DMS114 treated with DMSO at 0.1 percent for 48 hours (cell line): Measurements from ENCODE around the gene SAMD5.

Experiments
- DNase-seq: peaks from one replicate; lab custom pipeline; 2025; ENCODE audit not compliant: unreplicated experiment; lab: John Stamatoyannopoulos, UW

The SAMD5 gene

DNA sequence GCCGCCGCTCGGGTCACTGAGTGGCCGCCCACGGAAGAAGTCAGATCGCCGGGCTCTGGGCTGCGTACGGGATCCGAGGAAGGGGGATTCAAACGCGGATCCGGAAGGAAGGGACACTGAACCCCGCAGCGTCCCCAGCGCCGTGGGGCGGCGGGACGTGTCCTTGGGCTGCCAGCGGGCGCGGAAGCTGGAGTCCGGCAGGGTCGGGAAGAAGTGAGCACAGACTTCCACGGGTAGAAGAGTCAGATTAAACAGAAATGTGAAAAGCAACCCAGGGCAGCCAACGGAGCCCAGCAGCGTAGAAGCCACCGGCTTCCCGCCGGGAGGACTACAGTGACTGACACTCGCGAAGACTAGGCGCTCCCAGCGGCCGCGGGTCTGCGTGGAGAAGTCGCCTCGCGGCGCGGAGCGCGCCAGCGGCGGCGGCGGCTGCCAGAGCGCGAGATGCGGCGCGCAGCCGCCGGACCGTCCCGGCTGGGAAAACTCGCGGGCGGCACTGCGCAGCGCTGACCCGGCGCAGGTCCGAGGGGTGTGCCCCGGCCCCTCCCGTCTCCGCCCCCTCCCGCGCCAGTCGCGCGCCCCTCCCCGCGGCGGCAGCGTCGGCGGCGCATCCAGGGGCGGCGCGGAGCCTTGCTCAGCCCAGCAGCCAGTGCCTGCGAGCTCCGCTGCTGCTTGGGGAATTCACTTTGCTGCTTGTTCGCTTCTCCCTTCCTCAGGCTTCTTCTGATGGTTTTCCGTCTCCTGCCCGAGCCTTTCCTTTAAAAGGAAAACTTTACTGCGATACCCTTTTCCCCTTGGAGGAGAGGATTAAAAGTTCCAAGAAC is at the start of gene SAMD5:
TSS of gene SAMD5 (plus strand) at position 649 of the 824 bp plus-strand sequence. CDS start 239 bp downstream, outside the sequence.
- DNase-seq: peak; percentile 25

GRCh38 chr6:147459780-147460179 is 48.7 kb upstream of the SAMD5 start:
- no peak for DNase-seq

DNA sequence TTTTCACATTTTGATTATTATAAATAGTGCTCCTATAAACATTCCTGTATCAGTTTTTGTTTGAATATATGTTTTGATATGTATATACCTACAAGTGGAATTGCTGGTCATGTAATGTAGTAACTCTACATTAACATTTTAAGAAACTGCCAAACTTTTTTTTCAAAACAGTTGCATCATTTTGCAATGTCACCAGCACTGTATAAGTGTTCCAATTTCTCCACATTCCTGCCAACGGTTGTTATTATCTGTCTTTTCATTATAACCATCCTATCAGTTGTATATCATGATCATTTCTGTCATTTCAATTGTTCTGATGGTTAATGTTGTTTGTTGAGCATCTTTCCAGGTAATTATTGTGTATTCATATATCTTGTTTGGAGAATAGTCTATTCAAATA is 44.8 kb upstream of the SAMD5 start:
- no peak for DNase-seq

DNA sequence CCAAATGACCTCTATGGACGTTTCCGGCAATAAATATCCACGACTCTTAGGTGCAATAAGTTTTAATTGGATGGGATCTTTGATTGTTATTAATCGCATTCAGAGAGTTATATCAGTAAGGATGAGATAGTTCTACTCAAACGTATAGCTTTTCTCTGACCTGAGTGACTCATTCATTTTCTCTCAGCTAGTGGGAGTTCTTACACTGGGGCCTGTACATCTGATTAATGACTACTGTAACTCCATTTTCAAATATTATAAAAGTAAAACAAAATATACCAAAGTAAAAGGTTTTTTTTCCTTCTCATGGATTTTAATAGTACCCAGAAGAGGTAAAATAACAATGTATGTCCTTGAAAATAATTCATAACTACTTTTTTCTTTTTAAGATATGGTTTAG is 41.1 kb upstream of the SAMD5 start:
- no peak for DNase-seq

DNA sequence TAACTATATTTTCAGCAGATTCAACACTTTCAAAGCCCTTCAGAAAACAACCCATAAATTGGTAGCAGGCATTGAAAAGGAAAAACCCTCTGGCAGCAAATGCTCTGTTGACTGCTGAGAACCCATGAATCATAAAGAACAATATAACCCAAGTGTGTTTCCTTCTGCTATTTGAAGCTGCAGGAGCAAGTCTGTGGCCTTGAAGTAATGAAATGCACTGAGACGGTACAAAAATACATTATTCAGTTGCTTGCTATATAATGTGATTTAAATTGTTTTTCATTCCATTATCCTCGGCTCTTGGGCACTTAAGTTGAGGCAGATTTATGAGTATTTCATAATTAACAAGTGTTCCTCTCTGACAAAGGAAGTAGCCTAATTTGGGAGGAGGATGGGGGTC is 40.6 kb upstream of the SAMD5 start:
- no peak for DNase-seq

DNA sequence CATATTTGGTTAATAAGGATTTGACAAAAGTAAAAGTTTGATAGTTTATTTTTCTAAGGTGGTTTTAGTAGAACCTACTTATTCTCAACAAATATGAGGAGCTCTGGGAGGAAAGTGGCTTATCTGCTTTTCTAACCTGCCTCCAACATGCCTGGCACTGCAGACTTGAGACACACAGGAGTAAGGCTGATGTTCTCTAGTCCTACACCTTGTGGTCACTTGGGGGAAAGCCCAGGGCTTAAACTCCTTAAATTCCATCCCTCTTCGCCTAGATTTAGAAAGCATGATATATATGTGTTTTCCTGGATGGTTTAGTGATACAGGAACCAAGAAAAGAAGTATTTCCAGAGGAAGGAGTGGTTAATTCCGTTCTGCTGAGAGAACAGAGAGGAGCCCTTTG is 39.9 kb upstream of the SAMD5 start:
- no peak for DNase-seq

- no peak for DNase-seq
Measured at GRCh38 chr6:147479857-147480256, 28.6 kb upstream of the SAMD5 start.

- no peak for DNase-seq
Measured at GRCh38 chr6:147486683-147487082, 21.8 kb upstream of the SAMD5 start.

DNA sequence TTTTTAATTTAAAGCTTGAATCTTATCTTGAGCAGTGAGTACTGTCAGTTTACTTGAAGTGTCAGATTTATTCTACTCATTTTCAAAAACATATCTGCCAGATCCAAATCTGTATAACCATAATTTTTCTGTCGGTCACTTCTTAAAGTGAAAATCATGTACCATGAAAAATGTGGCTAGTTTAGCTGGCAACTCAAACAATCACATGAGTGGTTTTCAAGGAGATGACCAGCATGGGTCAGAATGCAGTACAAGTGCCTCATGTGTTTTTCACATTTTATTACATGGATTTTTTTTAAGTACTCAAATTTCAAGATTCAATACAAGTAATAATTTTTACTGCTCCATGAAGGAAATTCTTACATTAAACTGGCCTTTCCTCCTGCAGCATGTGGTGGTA is 11.0 kb upstream of the SAMD5 start:
- no peak for DNase-seq

GRCh38 chr6:147503587-147503986 is 4.9 kb upstream of the SAMD5 start:
- DNase-seq: no peak

DNA sequence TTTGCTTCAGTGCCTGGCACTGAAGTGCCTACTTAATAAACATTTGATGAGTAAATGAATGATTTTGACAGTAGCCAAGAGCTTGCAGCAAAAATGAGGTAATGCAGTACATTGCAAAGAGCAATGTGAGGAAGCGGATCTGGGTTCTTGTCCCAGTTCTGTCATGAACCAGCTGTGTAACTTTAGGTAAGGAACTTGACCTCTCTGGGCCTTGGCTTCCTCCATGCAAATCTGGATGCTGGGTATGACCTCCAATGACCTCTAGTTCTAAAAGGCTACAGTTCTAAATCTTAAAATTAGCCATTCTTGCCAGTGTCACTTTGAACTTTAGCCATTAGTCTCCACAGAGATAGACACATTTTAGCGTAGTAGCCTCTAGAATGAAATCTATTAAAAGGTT is 3.6 kb upstream of the SAMD5 start:
- DNase-seq: no peak

DNA sequence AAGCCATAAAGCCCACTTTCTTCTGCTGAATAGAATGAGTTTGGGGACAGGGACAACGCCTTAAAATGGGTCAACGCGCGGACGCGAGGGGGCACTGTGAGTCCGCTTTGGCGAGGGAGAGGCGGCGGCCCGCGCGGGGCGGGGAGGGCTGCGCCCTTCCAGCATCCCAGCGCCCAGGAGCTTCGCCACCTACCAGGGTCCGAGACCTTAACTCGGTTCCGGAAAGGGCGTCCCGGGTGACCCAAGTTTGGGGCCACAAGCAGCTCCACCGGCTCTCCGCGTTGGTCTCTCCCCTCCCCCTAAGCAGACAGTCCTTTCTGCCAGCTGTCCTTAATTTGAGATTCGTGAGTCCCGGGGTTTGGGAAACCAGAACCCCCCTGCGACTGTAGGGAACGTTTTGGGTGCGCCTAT is 1.8 kb upstream of the SAMD5 start:
- peak; percentile 2 for DNase-seq

- no peak for DNase-seq
Measured at GRCh38 chr6:147507162-147508041, 1.1 kb upstream of the SAMD5 start.

- no peak for DNase-seq
Measured at GRCh38 chr6:147508866-147509608, 547 bp downstream of the SAMD5 start.

DNA sequence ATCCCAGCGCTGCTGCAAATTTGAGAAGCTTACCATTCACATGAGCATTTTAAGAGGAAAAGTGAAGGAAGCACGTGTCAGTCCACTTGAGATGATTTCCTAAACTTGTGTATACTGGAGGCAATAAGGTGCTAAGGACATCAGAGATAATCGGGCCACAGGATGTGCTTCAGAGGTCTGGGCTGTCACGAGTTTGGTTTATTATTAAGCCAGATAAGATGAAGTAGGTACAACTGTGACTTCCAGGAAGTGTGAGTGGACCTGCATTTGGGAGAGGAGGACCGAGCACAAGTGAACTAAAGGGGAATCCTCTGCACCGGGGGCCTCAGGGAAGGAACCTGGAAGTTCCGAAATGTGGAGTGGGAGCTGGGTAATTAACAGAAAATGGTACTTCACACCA is 1.4 kb downstream of the SAMD5 start:
- no peak for DNase-seq

DNA sequence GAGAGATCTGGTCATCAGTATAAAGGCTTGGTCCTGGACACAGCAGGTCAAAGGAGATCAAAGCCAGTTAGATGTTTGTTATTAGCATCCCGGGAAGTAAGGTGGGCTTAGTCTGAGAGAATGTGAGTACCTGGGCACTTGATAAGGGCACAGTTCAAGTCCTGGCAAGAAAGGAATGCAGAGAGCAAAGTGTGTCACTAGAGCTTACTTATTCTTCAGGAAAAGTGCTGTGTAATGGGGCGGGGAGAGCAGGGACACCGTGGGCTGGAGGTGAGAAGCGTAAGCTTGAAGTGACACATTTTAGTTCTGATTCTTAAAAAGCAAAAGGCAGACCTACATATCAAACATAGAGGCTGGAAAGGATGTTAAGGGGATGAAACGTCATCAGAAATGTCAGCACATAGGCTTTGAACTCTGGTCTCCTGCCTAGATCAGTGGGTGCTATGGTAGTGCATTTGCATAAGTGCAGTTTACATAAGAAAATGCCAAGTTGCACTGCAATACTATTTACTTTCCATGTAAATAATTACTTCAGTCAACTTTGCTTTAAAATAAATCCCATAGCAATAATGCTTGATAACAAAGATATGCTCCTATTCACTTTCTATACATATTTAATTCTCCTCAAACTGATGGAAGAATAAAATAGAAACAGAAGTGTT is 2.6 kb downstream of the SAMD5 start:
- no peak for DNase-seq

GRCh38 chr6:147514831-147515230 is 6.3 kb downstream of the SAMD5 start:
- DNase-seq: no peak

- DNase-seq: no peak
Measured at GRCh38 chr6:147515327-147515726, 6.8 kb downstream of the SAMD5 start.

DNA sequence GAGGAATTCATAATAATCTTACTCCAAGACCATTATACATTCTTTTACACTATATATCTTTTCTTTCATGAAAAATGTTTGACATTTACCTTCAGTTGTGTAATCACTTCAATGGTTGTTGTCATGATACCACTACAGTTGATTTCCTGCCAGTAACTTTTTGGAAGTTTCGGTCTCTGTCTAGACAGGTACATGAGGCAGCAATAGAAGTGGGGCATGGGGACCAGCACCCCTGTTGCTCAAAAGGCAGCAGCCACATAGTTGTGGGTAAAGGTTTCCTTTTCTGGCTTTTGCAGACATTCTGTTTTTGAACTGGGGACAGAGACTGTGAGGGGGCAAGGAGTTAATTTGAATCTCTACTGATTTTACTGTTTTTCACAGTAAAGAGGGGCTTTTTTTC is 14.1 kb downstream of the SAMD5 start:
- DNase-seq: no peak

GRCh38 chr6:147525519-147526209 is 17.2 kb downstream of the SAMD5 start:
- no peak for DNase-seq
